ENCODE measurements around the gene TTC21A.

DNA sequence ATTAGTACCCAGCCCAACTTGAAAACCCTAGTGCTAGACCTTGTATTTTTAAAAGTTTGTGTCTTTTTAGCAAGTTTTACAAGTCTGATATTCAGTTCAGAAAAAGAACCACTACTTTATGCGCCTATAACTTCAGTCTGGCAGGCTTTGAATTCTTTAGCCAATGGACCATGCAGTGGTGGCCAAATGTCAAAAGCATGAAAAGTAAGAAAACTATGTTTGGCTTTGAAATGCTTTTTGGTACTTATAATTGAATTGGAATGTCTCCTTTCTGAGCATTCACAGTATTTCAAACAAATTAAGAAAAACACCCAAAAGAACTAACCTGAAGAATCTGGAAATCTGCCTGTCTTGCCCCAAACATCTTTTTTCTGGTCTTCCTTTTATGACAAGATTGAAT is 42.8 kb upstream of the TTC21A start:
- TF ChIP-seq CTCF (IDR thresholded peaks at IDR 0.05): no peak
- no peak for TF ChIP-seq POLR2A (IDR thresholded peaks at IDR 0.05)
